HUES48 (cell line): ENCODE results near the gene DNAH9.

Source experiments
- H3K27ac ChIP-seq: one replicate; pipeline ENCODE4 v1.7.0; 2013; ENCODE audit warnings: low read depth, low read length, inconsistent platforms
- H3K27me3 ChIP-seq: 2 replicates; pipeline ENCODE4 v1.6.1; 2013; ENCODE audit warnings: mild to moderate bottlenecking, low read length; ENCODE audit not compliant: control insufficient read depth, insufficient read depth
- H3K36me3 ChIP-seq: 2 replicates; pipeline ENCODE4 v1.6.1; 2013; ENCODE audit warnings: low read length; ENCODE audit not compliant: control insufficient read depth, insufficient read depth
- H3K4me1 ChIP-seq: 2 replicates; pipeline ENCODE4 v1.6.1; 2013; ENCODE audit warnings: mild to moderate bottlenecking, low read length; ENCODE audit not compliant: control insufficient read depth, insufficient read depth
- H3K4me3 ChIP-seq: 2 replicates; pipeline ENCODE4 v1.5.1; 2013; ENCODE audit warnings: mild to moderate bottlenecking, low read depth, low read length
- H3K9ac ChIP-seq: 2 replicates; pipeline ENCODE4 v1.6.1; 2013; ENCODE audit warnings: mild to moderate bottlenecking, low read depth, low read length, moderate library complexity
- H3K9me3 ChIP-seq: 2 replicates; pipeline ENCODE4 v1.6.1; 2013; ENCODE audit warnings: low read length; ENCODE audit not compliant: control insufficient read depth, insufficient read depth

Gene DNAH9

DNA sequence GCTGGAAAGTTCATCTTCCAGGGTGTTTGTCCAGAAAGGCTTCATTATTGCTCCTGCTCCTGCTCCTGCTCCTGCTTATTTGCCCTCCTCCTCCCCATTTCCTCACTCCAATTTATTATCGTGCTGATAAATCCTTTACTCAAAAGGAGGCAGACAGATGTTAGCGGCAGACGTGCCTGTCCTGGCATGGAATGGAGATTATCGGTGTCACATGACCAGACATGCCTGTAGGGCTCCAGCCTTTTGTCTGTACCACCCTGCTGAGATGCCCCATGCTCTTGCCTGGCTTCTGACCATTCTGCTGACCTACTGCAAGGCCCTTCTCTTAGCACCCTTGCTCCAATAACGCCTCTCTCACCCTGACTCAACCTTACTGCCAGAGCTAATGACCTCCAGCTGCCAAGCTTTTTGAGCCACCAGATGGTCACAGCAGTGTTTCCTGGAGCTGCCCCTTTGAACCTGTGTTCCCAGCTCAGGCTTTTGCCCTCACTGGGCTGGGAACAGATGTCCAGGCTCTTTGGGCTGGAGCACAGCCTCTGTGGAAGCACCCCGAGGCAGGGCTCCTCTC, 12.8 kb downstream of the DNAH9 start:
- no peaks in the 10 kb centered on the region for H3K27me3 ChIP-seq
- no peak overlapping the region for H3K9ac ChIP-seq
- no peak overlapping the region for H3K4me3 ChIP-seq
- no peaks in the 10 kb centered on the region for H3K9me3 ChIP-seq
- no peak overlapping the region for H3K27ac ChIP-seq
- H3K36me3 ChIP-seq: no peaks in the 10 kb centered on the region
- H3K4me1 ChIP-seq: no peaks in the 10 kb centered on the region

DNA sequence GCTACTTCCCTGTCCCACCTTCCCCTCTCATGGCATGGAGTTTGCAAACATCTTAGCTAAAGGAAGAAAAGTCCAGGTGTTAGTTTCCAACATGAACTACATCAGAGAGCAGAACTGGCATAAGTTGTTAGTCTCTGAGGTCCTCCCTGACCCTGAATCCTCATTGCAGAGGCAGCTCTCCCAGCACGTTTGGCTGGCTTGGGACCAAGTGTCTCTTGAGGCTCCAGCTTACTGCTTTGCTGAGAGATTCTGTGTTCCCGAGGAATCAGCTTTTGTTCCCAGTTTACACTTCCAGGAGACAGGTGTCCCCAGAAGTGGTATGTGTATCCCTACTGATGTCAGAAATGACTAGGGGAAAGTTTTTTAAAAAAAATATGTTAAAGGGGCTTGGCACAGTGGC, 14.7 kb downstream of the DNAH9 start:
- Histone ChIP-seq H3K9me3 (no peaks in the 10 kb centered on the region), H3K4me3 (no peak overlapping the region), H3K9ac (no peak overlapping the region), H3K27me3 (no peaks in the 10 kb centered on the region), H3K4me1 (no peaks in the 10 kb centered on the region), H3K27ac (no peak overlapping the region), H3K36me3 (no peaks in the 10 kb centered on the region)

DNA sequence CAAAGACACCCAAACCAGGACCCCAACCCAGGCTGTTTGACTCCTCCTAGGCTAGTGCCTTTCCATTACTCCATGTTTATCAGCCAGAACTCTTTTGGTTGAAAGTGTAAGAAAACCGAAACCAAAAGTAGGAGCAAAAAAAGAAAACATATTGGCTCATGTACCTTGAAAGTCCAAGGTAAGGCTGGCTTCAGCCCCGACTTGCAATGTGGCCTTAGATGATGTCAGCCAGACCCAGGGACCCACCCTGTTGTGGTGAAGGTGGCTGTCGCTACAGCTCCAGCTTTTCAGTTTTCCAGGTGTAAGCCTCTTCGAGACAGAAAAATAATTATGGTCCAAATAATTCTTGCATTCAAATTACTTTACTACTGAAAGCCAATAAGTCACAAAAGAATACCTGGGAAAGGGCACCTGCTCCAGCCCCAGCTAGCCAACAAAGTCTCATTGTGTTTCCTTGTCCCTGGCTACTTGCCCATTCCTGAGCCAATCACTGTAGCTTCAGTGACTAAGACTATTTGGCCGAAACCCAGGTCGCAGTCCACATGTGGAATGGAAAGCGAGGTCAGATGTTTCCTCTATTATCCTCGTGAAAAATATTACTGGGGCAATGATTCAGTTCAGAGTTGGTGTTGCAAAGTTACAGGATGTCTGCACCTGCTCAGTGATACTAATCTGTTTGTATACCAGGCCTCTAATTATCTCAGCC, 20.7 kb downstream of the DNAH9 start:
- Histone ChIP-seq H3K9ac (no peak overlapping the region), H3K4me1 (no peaks in the 10 kb centered on the region), H3K27ac (no peak overlapping the region), H3K36me3 (no peaks in the 10 kb centered on the region), H3K27me3 (no peaks in the 10 kb centered on the region), H3K9me3 (no peaks in the 10 kb centered on the region; the same call in 1 of the 2 replicates), H3K4me3 (no peak overlapping the region)

- Histone ChIP-seq H3K4me3 (no peak overlapping the region), H3K27ac (no peak overlapping the region), H3K27me3 (no peaks in the 10 kb centered on the region), H3K36me3 (no peaks in the 10 kb centered on the region), H3K4me1 (no peaks in the 10 kb centered on the region), H3K9me3 (no peaks in the 10 kb centered on the region; the same call in 1 of the 2 replicates), H3K9ac (no peak overlapping the region)
These were observed 24.2 kb downstream of the DNAH9 start for GRCh38 chr17:11622492-11622891.

DNA sequence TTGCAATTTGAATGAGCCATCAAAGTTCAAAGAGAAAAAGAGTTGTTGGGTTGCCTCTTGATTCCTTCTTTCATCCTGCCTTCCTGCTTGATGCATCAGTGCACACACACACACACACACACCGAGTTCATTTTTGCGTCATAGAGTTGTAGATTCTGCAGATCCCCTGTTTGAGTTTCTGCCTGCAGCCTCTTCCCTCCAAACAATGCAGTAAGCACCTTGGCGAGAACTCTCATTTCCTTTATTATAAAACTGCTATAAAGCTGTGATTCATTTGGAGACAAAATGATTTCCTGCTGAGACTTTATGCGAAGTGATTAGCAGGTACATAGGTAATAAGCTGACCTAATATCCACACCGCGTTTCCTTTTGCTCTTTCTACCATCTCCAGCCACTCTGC, 26.7 kb downstream of the DNAH9 start:
- H3K27ac ChIP-seq: no peak overlapping the region
- no peaks in the 10 kb centered on the region for H3K9me3 ChIP-seq
- H3K4me3 ChIP-seq: no peak overlapping the region
- no peaks in the 10 kb centered on the region for H3K36me3 ChIP-seq
- H3K4me1 ChIP-seq: no peaks in the 10 kb centered on the region
- H3K9ac ChIP-seq: no peak overlapping the region
- no peaks in the 10 kb centered on the region for H3K27me3 ChIP-seq

- no peak overlapping the region for H3K4me3 ChIP-seq
- H3K4me1 ChIP-seq: no peaks in the 10 kb centered on the region
- H3K27me3 ChIP-seq: no peaks in the 10 kb centered on the region
- H3K9me3 ChIP-seq: no peaks in the 10 kb centered on the region
- H3K27ac ChIP-seq: no peak overlapping the region
- no peaks in the 10 kb centered on the region for H3K36me3 ChIP-seq
- no peak overlapping the region for H3K9ac ChIP-seq
These were observed 27.6 kb downstream of the DNAH9 start for GRCh38 chr17:11625878-11626277.

DNA sequence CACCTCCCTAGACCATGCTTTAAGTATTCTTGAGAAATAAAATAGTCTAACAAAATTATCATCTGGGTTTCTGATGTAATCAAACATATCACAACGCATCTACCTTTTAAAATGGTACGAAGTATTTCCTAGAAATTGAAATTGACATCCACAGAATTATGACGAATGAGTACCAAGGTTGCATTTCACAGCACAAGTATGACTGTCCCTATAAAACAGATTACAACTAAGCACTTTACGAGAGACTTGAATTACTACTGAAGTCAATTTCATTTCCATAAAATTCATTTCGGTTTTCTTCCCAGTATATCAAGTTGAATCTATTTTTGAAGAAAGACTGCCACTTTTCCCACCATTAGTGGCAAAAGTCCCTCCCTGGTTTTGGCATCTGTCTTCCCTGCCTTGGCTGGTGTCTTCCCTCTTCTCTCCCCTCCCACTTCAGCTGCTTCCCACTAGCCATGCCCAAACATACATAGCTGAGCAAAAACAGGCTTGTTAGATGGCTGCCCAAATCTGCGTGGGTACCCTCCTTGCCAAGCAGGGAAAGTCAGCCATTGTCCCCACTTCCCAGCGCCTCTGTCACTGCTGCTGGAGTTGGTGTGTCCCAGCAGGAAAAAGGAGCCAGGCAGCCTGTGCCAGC, 29.2 kb downstream of the DNAH9 start:
- no peak overlapping the region for H3K4me3 ChIP-seq

GRCh38 chr17:11628374-11628773, 30.1 kb downstream of the DNAH9 start:
- Histone ChIP-seq H3K36me3 (no peaks in the 10 kb centered on the region), H3K27ac (no peak overlapping the region), H3K4me1 (no peaks in the 10 kb centered on the region), H3K4me3 (no peak overlapping the region), H3K9ac (no peak overlapping the region), H3K9me3 (no peaks in the 10 kb centered on the region), H3K27me3 (no peaks in the 10 kb centered on the region)

More for the DNA sequence above, 29.2 kb downstream of the DNAH9 start:
- no peak overlapping the region for H3K9ac ChIP-seq
- H3K27ac ChIP-seq: no peak overlapping the region
- no peaks in the 10 kb centered on the region for H3K9me3 ChIP-seq
- no peaks in the 10 kb centered on the region for H3K36me3 ChIP-seq
- H3K27me3 ChIP-seq: no peaks in the 10 kb centered on the region
- no peaks in the 10 kb centered on the region for H3K4me1 ChIP-seq

GRCh38 chr17:11628831-11629230, 30.6 kb downstream of the DNAH9 start:
- H3K4me1 ChIP-seq: no peaks in the 10 kb centered on the region
- H3K27ac ChIP-seq: no peak overlapping the region
- H3K9me3 ChIP-seq: no peaks in the 10 kb centered on the region
- no peaks in the 10 kb centered on the region for H3K27me3 ChIP-seq
- no peak overlapping the region for H3K9ac ChIP-seq
- no peak overlapping the region for H3K4me3 ChIP-seq
- H3K36me3 ChIP-seq: no peaks in the 10 kb centered on the region

- Histone ChIP-seq H3K27ac (no peak overlapping the region), H3K9ac (no peak overlapping the region), H3K27me3 (no peaks in the 10 kb centered on the region), H3K36me3 (no peaks in the 10 kb centered on the region), H3K4me3 (no peak overlapping the region), H3K4me1 (no peaks in the 10 kb centered on the region), H3K9me3 (no peaks in the 10 kb centered on the region)
These were observed 38.5 kb downstream of the DNAH9 start for GRCh38 chr17:11636771-11637170.

DNA sequence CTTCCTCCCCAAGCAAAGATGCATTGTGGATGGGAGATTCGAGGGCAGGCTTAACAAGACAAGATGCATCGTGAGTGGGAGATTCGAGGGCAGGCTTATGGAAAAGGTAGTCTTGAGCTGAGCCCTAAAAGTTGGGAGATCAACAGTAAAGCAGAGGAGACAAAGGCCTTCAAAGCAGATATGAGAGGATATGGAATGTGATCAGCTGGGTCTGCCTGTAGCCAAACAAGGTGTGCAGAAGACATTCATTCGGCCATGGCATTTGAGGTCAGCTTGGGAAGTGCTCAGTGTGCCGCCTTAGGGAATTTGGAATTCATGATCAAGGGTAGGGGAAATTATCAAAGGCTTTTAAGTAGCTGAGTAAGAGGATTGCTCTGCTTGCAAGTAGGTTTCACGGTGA, 39.5 kb downstream of the DNAH9 start:
- H3K9me3 ChIP-seq: no peaks in the 10 kb centered on the region
- no peaks in the 10 kb centered on the region for H3K36me3 ChIP-seq
- H3K4me1 ChIP-seq: no peaks in the 10 kb centered on the region
- no peak overlapping the region for H3K27ac ChIP-seq
- H3K4me3 ChIP-seq: no peak overlapping the region
- no peaks in the 10 kb centered on the region for H3K27me3 ChIP-seq
- no peak overlapping the region for H3K9ac ChIP-seq
